HK-2 (cell line): ENCODE measurements around the gene FHAD1.
"Not testable (repeated sequence)": the region's sequence is repeated elsewhere in the genome, so short reads cannot be mapped to it uniquely, and the experiment has no call there.

ENCODE experiments used
- DNase-seq: peaks from one replicate; pipeline ENCODE4 v3.0.0-alpha.2; 2018; ENCODE audit not compliant: unreplicated experiment

Gene FHAD1

DNA sequence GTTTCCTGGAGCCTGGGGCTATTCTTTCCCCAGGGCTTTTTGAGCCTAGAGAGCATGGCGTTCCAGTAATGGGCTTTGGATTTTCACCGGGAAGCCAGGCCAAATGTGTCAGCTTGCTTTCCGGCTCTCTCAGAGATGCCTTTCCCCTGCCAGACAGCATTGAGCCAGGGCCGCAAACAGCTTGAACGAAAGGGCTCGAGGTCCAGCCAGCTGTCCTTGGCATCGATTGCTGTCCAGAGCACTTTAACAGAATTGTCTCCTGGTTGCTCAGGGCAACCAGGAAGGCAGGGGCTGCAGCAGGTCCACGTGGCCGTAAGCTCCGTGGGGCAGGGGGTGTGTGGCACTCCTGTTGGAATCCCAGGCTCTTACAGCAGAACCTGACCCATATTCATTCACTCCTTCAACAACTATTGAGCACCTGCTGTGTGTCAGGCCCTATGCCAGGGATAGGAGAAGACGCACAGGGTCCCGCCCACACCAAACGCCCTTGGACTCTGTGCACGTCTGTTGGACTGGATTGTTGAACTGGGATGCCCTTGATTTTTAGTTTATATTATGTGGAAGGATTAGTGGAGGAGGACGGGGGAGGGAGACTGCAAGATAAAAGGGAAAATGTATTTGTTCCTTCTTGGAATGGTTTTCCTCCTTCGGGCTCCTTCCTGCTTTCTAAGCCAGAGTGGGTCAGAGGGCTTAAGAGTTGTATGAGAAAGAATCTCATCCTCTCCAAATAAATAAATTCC, 123.9 kb downstream of the FHAD1 start:
- DNase-seq: no peak

DNA sequence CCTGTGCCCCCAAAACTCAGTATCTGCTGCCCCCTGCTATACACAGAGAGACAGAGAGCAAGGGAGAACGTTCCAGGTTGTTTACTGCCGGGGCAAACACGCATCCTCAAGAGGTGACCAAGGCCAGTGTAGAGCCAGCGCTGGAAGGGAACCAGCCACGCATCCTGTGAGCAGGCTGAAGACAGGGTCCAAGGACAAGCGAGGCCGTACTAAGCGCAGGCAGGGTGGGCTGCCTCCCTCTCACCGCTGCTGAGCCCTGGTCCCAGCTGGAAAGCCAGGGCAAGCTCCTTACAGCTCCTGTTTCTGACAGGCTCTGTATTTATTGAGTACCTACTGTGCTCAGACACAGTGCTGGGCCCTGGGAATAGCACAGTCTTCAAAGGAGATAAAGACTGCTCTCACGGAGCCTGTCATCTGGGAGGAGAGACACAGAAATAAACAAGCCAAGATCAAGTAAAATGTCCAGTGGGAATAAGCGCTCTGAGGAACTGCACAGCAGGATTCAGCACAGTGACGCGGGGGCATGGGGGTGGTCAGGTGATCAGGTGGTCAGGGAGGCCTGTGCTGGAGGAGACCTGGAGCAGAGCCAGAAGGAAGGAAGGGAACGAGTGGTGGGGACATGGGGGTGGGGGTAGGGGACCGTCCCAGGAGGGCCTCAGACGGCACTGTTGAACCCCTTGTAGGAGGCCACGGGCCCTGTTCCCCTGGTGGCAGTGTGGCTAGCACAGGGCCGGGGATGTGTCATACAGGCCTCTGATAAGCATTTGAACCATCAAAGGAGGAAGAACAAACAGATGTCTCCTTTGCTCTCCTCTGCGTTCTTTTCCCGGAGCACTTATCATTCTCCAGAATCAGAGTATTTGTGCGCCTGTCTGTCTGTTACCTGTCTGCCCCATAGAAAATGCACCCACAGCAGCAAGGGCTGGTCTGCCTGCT, 124.9 kb downstream of the FHAD1 start:
- DNase-seq: no peak

DNA sequence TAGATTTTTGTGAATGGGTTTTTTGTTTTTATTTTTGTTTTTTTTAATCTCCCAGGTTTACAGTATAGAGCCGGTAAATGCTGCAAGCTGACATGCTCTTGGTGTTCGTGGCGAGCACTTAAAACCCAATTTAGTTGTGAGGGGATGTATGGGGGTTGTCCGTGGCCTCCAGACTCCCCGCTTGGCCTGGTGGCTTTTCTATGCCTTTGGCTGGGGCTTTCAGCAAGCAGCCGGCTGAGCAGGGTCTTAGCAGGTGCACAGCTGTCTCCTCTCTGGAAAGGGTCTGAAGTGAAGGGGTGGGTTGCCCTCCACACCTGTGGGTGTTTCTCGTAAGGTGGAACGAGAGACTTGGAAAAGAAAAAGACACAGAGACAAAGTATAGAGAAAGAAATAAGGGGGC, 131.7 kb downstream of the FHAD1 start:
- DNase-seq: no peak

DNA sequence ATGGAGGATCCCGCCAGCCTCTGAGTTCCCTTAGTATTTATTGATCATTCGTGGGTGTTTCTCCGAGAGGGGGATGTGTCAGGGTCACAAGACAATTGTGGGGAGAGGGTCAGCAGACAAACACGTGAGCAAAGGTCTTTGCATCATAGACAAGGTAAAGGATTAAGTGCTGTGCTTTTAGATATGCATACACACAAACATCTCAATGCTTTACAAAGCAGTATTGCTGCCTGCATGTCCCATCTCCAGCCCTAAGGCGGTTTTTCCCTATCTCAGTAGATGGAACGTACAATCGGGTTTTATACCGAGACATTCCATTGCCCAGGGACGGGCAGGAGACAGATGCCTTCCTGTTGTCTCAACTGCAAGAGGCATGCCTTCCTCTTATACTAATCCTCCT, 132.1 kb downstream of the FHAD1 start:
- DNase-seq: not testable (repeated sequence)

DNA sequence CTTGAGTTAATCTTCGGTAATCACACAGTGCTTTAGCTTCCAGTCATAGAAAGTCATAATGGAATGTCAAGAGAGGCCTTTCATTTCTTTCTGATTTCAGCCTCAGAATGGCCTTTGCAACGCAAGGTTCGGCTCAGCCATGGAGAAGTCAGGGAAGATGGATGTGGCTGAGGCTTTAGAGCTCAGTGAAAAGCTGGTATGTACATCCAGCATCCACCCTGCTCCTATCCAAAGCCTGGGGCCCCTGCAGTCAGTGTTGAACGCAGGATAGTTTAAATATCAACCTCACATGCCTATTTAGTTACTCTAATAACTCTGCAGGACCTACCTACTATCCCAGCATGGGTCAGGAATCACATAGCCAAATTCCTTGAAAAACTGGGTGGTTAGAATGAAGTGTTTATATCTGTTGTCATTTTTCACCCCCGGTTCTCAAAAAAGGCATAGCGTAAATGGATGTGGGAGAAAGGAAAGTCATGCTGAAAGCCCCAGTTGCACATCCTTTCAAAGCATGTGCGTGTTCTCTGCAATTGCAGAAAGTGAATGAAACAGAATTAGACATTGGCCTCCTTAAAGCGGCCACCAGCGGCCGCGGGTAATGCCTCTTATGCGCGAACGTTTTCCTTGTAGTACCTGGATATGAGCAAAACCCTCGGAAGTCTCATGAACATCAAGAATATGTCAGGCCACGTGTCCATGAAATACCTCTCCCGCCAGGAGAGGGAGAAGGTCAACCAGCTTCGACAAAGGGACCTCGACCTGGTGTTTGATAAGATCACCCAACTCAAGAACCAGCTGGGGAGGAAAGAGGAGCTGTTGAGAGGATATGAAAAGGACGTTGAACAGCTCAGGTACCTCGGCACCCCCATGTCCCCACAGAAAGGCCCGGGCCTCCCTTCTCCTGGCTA, 133.8 kb downstream of the FHAD1 start:
- DNase-seq: no peak

DNA sequence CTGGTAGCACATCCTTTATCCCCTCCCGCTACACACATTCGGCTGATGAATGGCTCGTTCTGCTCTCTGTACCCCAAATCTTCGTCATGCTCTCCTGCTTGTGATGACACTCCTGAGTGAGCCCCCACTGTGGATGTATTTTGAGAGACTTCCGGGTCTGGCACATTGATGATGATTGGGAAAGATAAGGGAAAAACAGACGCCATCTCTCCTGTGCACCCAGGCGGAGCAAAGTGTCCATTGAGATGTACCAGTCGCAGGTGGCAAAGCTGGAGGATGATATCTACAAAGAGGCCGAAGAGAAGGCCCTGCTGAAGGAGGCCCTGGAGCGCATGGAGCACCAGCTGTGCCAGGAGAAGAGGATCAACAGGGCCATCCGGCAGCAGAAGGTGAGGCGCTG, 134.8 kb downstream of the FHAD1 start:
- DNase-seq: no peak

DNA sequence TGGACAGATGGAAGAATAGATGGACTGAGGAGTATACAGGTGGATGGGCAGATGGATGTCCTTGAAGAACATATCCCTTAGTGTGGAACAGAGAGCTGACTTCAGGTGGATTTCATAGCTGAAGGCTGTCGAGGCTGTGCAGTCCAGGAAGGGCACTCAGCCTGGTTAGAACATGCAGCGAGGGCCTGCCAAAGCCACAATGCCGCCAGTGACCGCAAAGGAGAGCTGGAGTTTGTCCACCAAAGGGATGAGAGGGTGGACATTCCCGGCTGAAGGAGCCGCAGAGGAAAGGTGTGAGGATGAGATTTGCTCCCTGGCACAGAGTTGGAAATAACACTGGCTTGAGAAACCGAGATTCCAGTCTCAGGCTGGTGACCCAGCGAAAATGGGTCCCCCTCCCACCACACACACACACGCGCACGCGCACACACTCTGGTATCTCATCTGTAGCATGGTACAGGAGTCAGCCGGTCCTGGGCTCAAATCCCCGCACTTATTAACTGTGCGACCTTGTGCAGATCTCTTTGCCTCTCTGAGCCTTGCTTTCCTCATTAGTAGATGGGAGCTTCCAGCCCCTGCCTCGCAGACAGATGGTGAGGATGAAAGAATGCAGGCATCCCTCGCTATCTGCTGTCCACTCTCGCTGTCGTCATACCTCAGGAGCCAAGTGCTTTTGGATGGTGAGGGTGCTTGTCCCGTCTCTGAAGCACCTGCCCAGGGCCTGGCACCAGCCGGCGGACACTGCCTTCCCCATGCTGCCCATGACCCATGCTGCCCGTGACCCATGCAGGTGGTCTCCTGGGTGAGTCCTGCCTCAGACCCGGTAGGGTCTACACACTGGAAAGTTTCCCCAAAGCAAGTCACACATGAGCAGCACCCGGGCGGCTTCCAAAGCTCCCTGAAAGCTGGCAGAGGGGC, 135.8 kb downstream of the FHAD1 start:
- no peak for DNase-seq

DNA sequence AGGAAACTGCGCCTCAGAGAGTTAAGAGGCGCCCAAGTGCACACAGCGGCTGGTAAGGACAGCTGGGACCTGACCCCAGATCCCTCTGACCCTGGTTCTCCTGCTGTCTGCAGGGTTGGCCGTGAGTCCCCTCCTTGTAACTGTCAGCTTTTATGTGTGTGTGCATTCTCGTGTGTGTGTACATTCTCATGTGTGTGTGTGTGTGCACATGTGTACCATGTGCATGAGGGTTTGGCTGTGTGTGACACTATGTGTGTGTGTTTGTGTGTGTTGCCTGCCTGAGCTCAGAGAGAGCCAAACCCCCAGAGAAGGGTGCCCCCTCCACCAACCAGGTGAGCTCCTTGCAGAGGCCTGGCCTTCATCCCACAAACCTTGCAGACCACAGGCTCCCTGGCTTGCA, 136.8 kb downstream of the FHAD1 start:
- DNase-seq: no peak

DNA sequence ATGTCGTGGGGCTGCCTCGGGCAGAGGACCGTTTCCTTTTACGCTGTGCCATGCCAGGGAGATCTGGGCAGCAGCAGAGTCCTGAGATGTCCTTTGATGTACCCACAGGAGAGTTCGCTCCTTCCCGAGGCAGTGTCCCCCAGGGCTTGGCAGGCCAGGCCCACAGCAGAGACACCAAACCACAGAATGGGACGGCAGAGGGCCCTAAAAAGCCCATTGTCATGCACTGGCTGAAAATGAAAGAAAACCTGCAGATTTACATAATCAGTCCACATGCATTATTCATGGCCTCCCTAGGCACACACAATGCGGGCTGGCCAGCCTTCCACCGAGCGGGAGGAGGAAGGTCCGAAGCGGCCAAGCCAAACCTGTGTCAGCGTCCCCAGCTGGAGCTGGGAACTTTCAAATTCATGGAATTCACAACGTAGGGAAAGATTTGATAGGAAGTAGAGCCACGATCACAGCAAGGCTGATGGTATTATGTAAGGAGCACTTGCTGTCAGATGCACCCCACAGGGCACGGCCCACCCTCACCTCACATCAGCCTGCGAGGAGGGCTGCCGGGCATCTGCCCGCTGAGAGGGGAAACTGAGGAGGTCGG, 137.4 kb downstream of the FHAD1 start:
- DNase-seq: no peak

DNA sequence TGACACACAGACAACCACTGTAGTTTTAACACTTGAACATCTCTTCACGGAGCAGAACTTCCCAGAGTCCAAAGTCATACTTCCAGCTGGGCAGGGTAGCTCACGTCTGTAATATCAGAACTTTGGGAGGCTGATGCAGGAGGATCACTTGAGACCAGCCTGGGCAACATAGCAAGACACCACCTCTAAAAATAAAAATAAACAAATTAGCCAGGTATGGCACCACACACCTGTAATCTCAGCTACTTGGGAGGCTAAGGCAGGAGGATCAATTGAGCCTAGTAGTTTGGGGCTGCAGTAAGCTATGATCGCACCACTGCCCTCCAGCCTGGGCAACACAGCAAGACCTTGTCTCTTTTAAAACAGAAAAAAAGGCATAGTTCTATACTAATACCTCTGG, 138.4 kb downstream of the FHAD1 start:
- no peak for DNase-seq

DNA sequence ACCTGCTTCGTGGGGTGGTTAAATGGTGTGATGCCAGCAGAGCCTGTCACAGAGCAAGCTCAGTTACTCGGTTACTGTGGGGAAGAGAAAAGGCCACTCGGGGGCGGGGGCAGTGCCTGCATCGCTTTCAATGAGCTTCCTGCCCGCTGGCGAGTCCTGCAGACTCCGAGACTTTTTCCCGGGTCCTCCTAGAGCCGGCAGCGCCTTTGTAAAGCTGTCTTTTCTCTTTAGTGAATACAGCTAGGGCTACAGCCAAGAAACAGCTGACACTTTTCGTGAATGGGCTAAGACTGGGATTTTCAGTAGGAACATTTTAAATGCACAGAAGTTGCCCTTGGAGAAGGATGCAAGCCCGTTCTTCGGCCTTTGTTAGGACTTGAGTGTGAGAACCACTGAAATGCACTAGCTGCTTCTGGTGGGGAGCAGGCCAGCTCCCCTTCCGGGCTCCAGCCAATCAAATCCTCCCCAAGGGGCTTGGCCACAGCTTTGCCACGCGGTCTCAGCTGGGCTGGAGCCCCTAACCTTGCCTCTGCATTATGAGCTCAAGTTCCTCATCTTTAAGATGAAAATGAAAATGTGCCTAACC, 139.2 kb downstream of the FHAD1 start:
- DNase-seq: no peak

DNA sequence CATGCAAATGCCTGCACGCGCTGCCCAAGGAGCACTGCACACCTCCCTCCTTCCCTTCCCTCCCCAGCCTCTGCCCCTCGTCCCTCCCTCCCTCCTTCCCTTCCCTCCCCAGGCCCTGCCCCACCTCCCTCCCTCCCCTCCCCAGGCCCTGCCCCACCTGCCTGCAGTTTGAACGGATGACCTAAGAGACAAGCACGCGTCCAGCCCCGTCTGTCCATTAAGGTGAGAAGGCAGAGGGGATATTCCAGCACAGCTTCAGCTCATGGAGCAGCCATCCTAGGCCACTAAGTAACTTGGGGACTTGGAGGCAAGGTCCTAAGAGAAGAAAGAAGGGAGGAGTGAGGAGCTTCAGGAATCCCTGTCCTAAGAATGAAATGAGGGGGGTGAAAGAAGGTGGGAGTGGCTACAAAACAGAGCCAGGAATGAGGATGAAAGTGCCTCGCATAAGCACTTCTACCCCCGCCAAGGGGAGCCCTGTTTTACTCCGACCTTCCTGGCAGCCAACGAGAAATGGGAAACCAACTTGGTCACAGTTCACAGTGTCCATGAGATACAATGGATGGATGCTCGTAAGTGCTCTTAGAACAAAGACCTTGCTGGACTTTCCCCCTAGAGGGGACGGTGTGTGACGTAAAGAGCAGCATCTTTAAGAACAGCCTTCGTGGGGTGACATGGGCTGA, 141.3 kb downstream of the FHAD1 start:
- no peak for DNase-seq

DNA sequence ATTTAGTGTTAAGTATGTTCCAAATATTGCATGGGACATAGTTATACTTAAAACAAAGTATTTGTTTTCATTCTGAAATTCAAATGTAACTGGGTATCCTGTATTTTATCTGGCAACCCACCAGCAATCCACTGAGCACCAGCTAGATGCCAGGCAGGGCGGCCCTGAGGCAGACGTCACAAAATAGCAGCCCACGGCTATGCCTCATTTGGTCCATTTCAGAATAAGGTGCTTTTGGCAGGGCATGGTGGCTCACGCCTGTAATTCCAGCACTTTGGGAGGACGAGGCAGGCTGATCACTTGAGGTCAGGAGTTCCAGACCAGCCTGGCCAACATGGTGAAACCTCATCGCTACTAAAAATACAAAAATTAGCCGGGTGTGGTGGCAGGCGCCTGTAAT, 142.8 kb downstream of the FHAD1 start:
- not testable (repeated sequence) for DNase-seq

DNA sequence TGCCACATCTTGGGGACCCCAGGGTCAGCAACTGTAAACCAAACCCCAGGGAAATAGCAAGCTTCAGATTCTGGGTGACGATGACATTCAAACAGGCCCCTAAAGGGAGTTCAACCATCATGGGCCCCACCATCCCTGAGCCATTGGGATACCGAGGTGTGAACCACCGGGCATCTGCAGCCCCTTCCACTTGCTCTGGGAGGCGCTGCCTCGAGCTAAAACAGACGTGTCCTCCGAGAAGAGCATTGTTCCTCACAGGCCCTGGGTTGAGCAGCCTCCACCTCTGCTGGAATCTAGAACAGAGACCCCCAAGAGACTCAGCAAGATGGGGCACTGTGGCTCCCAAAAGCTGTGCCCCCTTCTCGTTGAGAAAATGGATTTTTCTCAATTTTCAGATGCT, 143.6 kb downstream of the FHAD1 start:
- DNase-seq: no peak

DNA sequence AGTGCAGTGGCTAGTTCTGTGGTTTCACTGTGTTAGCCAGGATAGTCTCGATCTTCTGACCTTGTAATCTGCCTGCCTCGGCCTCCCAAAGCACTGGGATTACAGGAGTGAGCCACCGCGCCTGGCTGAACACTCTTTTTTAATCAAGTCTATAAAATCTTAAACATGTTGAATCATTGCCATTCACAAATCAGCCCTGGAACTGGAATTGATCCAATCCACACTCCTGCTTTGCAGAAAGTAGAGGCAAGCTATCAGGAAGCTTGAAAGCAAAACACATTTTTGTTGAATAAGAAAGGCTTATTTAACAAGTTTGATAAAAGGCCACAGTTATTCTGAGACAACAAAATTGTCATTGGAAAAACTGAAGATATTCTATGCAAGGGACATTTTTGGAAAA, 144.3 kb downstream of the FHAD1 start:
- DNase-seq: no peak

DNA sequence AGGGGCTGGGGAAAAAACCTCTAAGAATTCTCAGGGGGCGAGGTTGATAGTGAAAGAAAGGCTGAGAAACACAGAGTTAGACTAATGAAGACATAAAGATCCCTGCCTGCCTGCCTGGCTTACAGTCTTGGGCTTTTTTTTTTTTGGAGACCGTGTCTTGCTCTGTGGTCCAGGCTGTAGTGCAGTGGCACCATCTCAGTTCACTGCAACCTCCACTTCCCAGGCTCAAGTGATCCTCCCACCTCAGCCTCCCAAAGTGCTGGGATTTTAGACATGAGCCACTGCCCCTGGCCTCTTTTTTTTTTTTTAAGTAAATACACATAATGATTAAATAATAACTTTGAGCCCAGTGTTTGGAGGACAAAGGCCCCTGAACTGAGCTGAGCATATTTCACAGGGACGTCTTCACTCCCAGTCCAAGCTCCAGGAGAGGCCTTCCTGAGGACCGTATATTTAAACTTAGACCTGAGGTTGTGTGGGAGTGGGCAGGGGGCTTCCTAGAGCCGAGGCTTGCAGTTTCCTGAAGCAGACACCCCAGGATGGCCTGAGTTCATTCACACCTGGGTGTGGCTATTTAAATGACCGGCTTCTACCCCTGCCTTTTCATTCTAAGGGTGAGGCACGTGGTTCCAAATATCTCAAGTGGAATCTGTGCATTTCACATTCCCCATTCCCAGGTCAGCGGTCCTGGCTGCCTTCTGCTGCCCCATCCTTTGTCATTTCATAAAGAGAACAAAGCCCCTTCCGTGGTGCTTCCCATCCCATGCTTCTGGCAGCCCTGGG, 146.6 kb downstream of the FHAD1 start:
- no peak for DNase-seq

DNA sequence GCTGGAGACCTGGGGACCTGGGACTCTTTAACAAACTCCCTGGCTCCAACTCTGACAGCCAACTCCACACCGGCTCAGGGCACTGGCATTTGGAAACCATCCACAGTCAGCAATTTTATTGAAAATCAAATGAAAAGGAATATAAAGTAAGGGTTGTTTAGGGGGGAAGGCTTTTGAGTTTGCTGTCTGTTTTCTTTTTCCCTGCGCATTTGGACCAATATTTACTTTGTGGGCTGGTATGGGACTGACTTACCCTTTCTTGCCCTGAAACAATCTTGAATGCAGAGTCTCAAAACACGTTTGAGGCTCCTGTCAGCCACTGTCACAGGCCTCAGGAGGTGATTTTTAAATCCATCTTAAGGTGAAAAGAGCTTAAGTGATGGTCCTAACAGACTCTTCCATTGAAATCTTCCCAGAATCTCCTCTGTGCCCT, 147.3 kb downstream of the FHAD1 start:
- DNase-seq: no peak

DNA sequence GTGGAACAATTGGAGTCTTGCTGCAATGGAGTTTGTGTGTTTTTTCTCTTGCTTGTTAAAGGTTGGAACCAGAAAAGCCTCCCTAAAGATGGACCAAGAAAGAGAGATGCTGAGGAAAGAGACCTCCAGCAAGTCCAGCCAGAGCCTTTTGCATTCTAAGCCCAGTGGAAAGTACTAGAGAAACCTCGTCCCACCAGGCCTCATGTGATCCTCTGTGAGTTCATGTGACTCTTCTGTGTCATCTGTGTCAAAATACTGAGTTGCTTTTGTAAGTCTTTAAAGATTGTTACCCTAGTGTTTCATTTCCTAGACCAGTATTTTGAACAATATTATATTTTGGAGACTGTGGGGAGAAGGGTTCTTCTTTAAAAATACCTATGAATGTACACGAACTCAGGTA, 150.2 kb downstream of the FHAD1 start:
- no peak for DNase-seq

DNA sequence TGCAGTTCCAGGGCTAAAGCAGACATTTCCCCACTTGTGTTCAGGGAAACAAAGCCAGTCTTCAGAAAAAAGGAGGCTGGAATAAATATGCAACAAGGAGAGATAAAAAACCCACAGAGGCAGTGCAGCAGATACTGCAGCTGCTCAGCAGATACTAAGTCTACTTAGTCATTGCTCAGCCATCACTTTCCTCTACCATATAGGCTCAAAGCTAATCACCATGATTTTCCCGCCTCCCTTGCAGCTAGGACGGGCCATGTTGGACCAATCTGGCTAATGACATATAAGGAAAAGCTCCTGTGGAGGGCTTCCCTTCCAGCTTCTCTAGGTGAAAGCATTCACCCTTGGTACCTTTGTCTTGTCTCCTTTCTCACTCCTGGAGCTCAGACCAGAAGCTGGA, 152.7 kb downstream of the FHAD1 start:
- no peak for DNase-seq
